Daoy (cell line): Measurements from ENCODE around the gene NKPD1. TPM values are rescaled to one million over a fixed set of nuclear protein-coding genes. Genes with fewer than 3 reads are reported as not detected.
"Not testable (repeated sequence)": the region's sequence is repeated elsewhere in the genome, so short reads cannot be mapped to it uniquely, and the experiment has no call there.

ENCODE experiments used
- DNase-seq: peaks from one replicate; pipeline ENCODE4 v3.0.0-alpha.2; 2015; ENCODE audit warnings: low read depth
- total RNA-seq: library from RNA; depleted of rRNA; stranded (reverse); fragments of >200 nt; shearing (Covaris generic); gene quantifications from 2 replicates; pipeline ENCODE4 v1.2.3, GENCODE V29; 2014

Gene NKPD1
- total RNA-seq, 1 experiment from 2014 or later = 0.11 TPM

GRCh38 chr19:45140144-45140503 is 20.7 kb downstream of the NKPD1 start:
- DNase-seq = no peak

GRCh38 chr19:45139286-45140143 is 21.3 kb downstream of the NKPD1 start:
- DNase-seq = no peak

- no peak for DNase-seq
Measured at GRCh38 chr19:45138303-45138751, 22.5 kb downstream of the NKPD1 start.

GRCh38 chr19:45137179-45137761 is 23.5 kb downstream of the NKPD1 start:
- no peak for DNase-seq

- no peak for DNase-seq
Measured at GRCh38 chr19:45136507-45137178, 24.1 kb downstream of the NKPD1 start.

- no peak for DNase-seq
Measured at GRCh38 chr19:45135176-45135885, 25.5 kb downstream of the NKPD1 start.

- DNase-seq = no peak
Measured at GRCh38 chr19:45133661-45134060, 27.1 kb downstream of the NKPD1 start.

- peak; percentile 71 for DNase-seq
Measured at GRCh38 chr19:45130888-45131615, 29.7 kb downstream of the NKPD1 start.

GRCh38 chr19:45130236-45130635 is 30.5 kb downstream of the NKPD1 start:
- DNase-seq = no peak

GRCh38 chr19:45128806-45129205 is 32.0 kb downstream of the NKPD1 start:
- DNase-seq = no peak

GRCh38 chr19:45128146-45128545 is 32.6 kb downstream of the NKPD1 start:
- DNase-seq = no peak

- no peak for DNase-seq
Measured at GRCh38 chr19:45126654-45127053, 34.1 kb downstream of the NKPD1 start.

GRCh38 chr19:45125975-45126493 is 34.7 kb downstream of the NKPD1 start:
- DNase-seq = peak; percentile 71

- no peak for DNase-seq
Measured at GRCh38 chr19:45125360-45125759, 35.4 kb downstream of the NKPD1 start.

- DNase-seq = no peak
Measured at GRCh38 chr19:45124021-45124420, 36.8 kb downstream of the NKPD1 start.

- DNase-seq = no peak
Measured at GRCh38 chr19:45123440-45123850, 37.3 kb downstream of the NKPD1 start.

GRCh38 chr19:45122832-45123231 is 38.0 kb downstream of the NKPD1 start:
- no peak for DNase-seq

GRCh38 chr19:45121827-45122345 is 38.9 kb downstream of the NKPD1 start:
- no peak for DNase-seq

GRCh38 chr19:45119582-45119981 is 41.2 kb downstream of the NKPD1 start:
- DNase-seq = no peak

- not testable (repeated sequence) for DNase-seq
Measured at GRCh38 chr19:45118591-45119355, 42.0 kb downstream of the NKPD1 start.
